PFSK-1 (cell line): ENCODE data around the gene CEP55.
A peak's percentile ranks its signal among the peaks of the same experiment; 100 is the strongest.

ENCODE experiments used
- FOXP2 ChIP-seq: optimal IDR thresholded peaks from 2 replicates; pipeline ENCODE3; 2011; ENCODE audit warnings: borderline replicate concordance, control low read depth, inconsistent platforms; ENCODE audit not compliant: insufficient read depth; ENCODE audit errors: extremely low read length, extremely low read depth
- POLR2AphosphoS5 ChIP-seq: IDR thresholded peaks from 2 replicates; pipeline ENCODE4 v1.6.1; 2012; ENCODE audit warnings: low read depth, mild to moderate bottlenecking, control low read depth, low read length, moderate library complexity
- SIN3A ChIP-seq: IDR thresholded peaks from 2 replicates; pipeline ENCODE4 v1.6.1; 2012; ENCODE audit warnings: mild to moderate bottlenecking, low read length, moderate library complexity, borderline replicate concordance; ENCODE audit not compliant: insufficient read depth
- TF ChIP-seq, protein P1 (sequence below), 2 experiments: IDR thresholded peaks; 2 replicates each; pipeline versions ENCODE4 v1.6.1 to v1.8.0; 2011 to 2012; ENCODE audit warnings: low read depth in 2 of 2, low read length in 2 of 2, control low read depth in 1 of 2, inconsistent platforms in 1 of 2, mild to moderate bottlenecking in 1 of 2, moderate library complexity in 1 of 2; ENCODE audit not compliant: insufficient read depth in 1 of 2

DNA sequence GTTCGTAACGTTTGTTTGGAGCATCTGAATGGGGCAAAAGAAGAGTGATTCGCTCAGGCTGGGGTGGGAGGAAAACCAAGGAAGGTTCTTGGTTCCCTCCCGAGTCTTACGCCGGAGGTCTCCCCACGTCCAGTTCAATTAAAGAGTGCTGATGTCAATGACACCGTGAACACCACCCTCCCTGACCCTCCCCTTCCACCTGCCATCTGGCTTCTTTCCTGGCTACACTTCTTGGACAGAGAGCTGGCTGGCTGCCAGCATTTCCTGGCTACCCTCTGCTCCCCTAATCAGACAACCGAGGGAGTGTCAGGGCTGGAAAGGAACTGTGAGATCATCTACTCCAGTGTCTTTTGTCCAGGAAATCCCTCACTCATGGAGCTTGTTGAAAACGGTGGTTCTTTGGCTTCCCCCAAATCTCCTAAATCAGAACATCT, 46.0 kb downstream of the CEP55 start:
- TF ChIP-seq, protein P1, sequence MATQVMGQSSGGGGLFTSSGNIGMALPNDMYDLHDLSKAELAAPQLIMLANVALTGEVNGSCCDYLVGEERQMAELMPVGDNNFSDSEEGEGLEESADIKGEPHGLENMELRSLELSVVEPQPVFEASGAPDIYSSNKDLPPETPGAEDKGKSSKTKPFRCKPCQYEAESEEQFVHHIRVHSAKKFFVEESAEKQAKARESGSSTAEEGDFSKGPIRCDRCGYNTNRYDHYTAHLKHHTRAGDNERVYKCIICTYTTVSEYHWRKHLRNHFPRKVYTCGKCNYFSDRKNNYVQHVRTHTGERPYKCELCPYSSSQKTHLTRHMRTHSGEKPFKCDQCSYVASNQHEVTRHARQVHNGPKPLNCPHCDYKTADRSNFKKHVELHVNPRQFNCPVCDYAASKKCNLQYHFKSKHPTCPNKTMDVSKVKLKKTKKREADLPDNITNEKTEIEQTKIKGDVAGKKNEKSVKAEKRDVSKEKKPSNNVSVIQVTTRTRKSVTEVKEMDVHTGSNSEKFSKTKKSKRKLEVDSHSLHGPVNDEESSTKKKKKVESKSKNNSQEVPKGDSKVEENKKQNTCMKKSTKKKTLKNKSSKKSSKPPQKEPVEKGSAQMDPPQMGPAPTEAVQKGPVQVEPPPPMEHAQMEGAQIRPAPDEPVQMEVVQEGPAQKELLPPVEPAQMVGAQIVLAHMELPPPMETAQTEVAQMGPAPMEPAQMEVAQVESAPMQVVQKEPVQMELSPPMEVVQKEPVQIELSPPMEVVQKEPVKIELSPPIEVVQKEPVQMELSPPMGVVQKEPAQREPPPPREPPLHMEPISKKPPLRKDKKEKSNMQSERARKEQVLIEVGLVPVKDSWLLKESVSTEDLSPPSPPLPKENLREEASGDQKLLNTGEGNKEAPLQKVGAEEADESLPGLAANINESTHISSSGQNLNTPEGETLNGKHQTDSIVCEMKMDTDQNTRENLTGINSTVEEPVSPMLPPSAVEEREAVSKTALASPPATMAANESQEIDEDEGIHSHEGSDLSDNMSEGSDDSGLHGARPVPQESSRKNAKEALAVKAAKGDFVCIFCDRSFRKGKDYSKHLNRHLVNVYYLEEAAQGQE (IDR thresholded peaks at IDR 0.05; ENCODE audit: insufficient read depth in 1 of 2, low read depth in 2 of 2, low read length in 2 of 2): peak in 1 of 2 experiments; percentile 53; a peak in 1 of 4 replicates
- TF ChIP-seq POLR2AphosphoS5 (no peak), FOXP2 (no peak), SIN3A (no peak)
